Panc1 (cell line): ENCODE data around the gene BBC3. TPM values are rescaled to one million over a fixed set of nuclear protein-coding genes. Genes with fewer than 3 reads are reported as not detected.

Source experiments
- ATAC-seq: fragments of 200-7000 bp; cut with Tn5 transposase; 2 replicates; pipeline ENCODE4 v1.9.1; 2020; ENCODE audit warnings: mild to moderate bottlenecking, moderate library complexity
- BruUV-seq: library from RNA; stranded (reverse); fragments of 400-500 nt; replicated peaks from 2 replicates; lab custom pipeline; 2021; lab: Mats Ljungman, UMichigan
- CTCF ChIA-PET: fragments of 300-600 bp; sonication (Branson Sonifier 250); formaldehyde crosslinking; loops from one replicate; lab custom pipeline; 2022; ENCODE audit warnings: antibody characterized with exemption; lab: Charles Lee
- POLR2A ChIA-PET: fragments of 300-600 bp; sonication (Branson Sonifier 250); formaldehyde crosslinking; loops from one replicate; lab custom pipeline; 2022; ENCODE audit warnings: antibody characterized with exemption; lab: Charles Lee
- DNase-seq: peaks from one replicate; pipeline ENCODE4 v3.0.0-alpha.2; 2010; ENCODE audit warnings: low read depth, low spot score
- H3K27ac ChIP-seq: 2 replicates; pipeline ENCODE4 v1.5.1; 2011; ENCODE audit warnings: mild to moderate bottlenecking, low read length, inconsistent platforms
- H3K27me3 ChIP-seq: fragments of 200-500 bp; sonication (Bioruptor generic); 2 replicates; pipeline ENCODE4 v1.6.0; 2014; ENCODE audit warnings: low read length, inconsistent platforms; ENCODE audit not compliant: control insufficient read depth, insufficient read depth
- H3K36me3 ChIP-seq: fragments of 200-500 bp; sonication (Bioruptor generic); 2 replicates; pipeline ENCODE4 v1.5.1; 2014; ENCODE audit warnings: inconsistent platforms, mild to moderate bottlenecking, low read length, moderate library complexity; ENCODE audit not compliant: control insufficient read depth, insufficient read depth
- H3K4me1 ChIP-seq: 2 replicates; pipeline ENCODE4 v1.5.1; 2011; ENCODE audit warnings: inconsistent platforms, mild to moderate bottlenecking, low read length, moderate library complexity; ENCODE audit not compliant: control insufficient read depth, insufficient read depth
- H3K4me3 ChIP-seq, 2 experiments: 2 replicates each; pipeline ENCODE4 v1.5.1; 2011 to 2012; ENCODE audit warnings: low read depth in 2 of 2, low read length in 2 of 2, mild to moderate bottlenecking in 2 of 2, inconsistent platforms in 1 of 2, moderate library complexity in 1 of 2
- H3K9me3 ChIP-seq: fragments of 200-500 bp; sonication (Bioruptor generic); 2 replicates; pipeline ENCODE4 v1.5.1; 2014; ENCODE audit warnings: low read depth, mild to moderate bottlenecking, inconsistent platforms, low read length, moderate library complexity; ENCODE audit not compliant: control insufficient read depth, insufficient read depth
- POLR2AphosphoS5 ChIP-seq: IDR thresholded peaks from 2 replicates; pipeline ENCODE4 v1.6.1; 2012; ENCODE audit warnings: mild to moderate bottlenecking, low read depth, low read length, moderate library complexity
- SIN3A ChIP-seq: IDR thresholded peaks from 2 replicates; pipeline ENCODE4 v1.6.1; 2012; ENCODE audit warnings: low read depth, mild to moderate bottlenecking, low read length, moderate library complexity, borderline replicate concordance; ENCODE audit not compliant: insufficient read depth
- TCF7L2 ChIP-seq: IDR thresholded peaks from 2 replicates; pipeline ENCODE4 v1.6.1; 2011; ENCODE audit warnings: mild to moderate bottlenecking, low read depth, low read length, inconsistent platforms
- in situ Hi-C: cut with HindIII; loops from 2 replicates; pipeline ENCODE4 v1.10.0; 2016; ENCODE audit warnings: low sequenced_read_pairs, low pct_unique_long_range_greater_than_20kb
- intact Hi-C: fragments of 100-400 bp; cut with micrococcal nuclease; formaldehyde crosslinking; loops from one replicate; pipeline ENCODE4 v1.10.0; 2022; ENCODE audit not compliant: unreplicated experiment
- total RNA-seq: library from RNA; stranded (reverse); gene quantifications from one replicate; pipeline ENCODE4 v1.2.1, GENCODE V29; 2021; ENCODE audit not compliant: unreplicated experiment
- TF ChIP-seq, protein P1 (sequence below), 2 experiments: IDR thresholded peaks; 2 replicates each; pipeline ENCODE4 v1.6.1; 2011 to 2012; ENCODE audit warnings: low read depth in 2 of 2, control low read depth in 1 of 2, low read length in 1 of 2, mild to moderate bottlenecking in 1 of 2, moderate library complexity in 1 of 2; ENCODE audit not compliant: insufficient read depth in 1 of 2
- TF ChIP-seq, protein P2 (sequence below): fragments of 450-650 bp; IDR thresholded peaks from 2 replicates; pipeline ENCODE4 v1.5.1; 2017; ENCODE audit warnings: mild to moderate bottlenecking

Gene BBC3
- total RNA-seq, 1 experiment from 2014 or later, result 7.6 TPM

- Histone ChIP-seq H3K27ac (no peak overlapping the region), H3K4me1 (peaks cover 6% of the 10 kb centered on the region), H3K9me3 (no peaks in the 10 kb centered on the region), H3K4me3 (no peak overlapping the region), H3K27me3 (no peaks in the 10 kb centered on the region), H3K36me3 (no peaks in the 10 kb centered on the region; the same call in 1 of the 2 replicates)
- intact Hi-C loops, result no loop called here
- no TSS peak for BruUV-seq
- no peak for TF ChIP-seq TCF7L2
- TF ChIP-seq, protein P1, sequence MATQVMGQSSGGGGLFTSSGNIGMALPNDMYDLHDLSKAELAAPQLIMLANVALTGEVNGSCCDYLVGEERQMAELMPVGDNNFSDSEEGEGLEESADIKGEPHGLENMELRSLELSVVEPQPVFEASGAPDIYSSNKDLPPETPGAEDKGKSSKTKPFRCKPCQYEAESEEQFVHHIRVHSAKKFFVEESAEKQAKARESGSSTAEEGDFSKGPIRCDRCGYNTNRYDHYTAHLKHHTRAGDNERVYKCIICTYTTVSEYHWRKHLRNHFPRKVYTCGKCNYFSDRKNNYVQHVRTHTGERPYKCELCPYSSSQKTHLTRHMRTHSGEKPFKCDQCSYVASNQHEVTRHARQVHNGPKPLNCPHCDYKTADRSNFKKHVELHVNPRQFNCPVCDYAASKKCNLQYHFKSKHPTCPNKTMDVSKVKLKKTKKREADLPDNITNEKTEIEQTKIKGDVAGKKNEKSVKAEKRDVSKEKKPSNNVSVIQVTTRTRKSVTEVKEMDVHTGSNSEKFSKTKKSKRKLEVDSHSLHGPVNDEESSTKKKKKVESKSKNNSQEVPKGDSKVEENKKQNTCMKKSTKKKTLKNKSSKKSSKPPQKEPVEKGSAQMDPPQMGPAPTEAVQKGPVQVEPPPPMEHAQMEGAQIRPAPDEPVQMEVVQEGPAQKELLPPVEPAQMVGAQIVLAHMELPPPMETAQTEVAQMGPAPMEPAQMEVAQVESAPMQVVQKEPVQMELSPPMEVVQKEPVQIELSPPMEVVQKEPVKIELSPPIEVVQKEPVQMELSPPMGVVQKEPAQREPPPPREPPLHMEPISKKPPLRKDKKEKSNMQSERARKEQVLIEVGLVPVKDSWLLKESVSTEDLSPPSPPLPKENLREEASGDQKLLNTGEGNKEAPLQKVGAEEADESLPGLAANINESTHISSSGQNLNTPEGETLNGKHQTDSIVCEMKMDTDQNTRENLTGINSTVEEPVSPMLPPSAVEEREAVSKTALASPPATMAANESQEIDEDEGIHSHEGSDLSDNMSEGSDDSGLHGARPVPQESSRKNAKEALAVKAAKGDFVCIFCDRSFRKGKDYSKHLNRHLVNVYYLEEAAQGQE (IDR thresholded peaks at IDR 0.05; ENCODE audit: insufficient read depth in 1 of 2, low read depth in 2 of 2, low read length in 1 of 2), result no peak
- no peak for TF ChIP-seq POLR2AphosphoS5
- TF ChIP-seq SIN3A, result no peak
- TF ChIP-seq, protein P2, sequence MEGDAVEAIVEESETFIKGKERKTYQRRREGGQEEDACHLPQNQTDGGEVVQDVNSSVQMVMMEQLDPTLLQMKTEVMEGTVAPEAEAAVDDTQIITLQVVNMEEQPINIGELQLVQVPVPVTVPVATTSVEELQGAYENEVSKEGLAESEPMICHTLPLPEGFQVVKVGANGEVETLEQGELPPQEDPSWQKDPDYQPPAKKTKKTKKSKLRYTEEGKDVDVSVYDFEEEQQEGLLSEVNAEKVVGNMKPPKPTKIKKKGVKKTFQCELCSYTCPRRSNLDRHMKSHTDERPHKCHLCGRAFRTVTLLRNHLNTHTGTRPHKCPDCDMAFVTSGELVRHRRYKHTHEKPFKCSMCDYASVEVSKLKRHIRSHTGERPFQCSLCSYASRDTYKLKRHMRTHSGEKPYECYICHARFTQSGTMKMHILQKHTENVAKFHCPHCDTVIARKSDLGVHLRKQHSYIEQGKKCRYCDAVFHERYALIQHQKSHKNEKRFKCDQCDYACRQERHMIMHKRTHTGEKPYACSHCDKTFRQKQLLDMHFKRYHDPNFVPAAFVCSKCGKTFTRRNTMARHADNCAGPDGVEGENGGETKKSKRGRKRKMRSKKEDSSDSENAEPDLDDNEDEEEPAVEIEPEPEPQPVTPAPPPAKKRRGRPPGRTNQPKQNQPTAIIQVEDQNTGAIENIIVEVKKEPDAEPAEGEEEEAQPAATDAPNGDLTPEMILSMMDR, result no peak
- no peak for DNase-seq
- CTCF ChIA-PET, result no interaction called here
- POLR2A ChIA-PET, result interaction anchor here (0.7 kb wide), 1 partner anchor 13 kb away, joined by 3 read pairs; no protein-coding TSS in a partner anchor
- in situ Hi-C loops, result no loop called here
- no peak for ATAC-seq
Observed at GRCh38 chr19:47260476-47260875, 29.5 kb upstream of the BBC3 start.

- BruUV-seq, result no TSS peak
- Histone ChIP-seq H3K4me3 (no peak overlapping the region), H3K4me1 (peaks cover 6% of the 10 kb centered on the region), H3K9me3 (no peaks in the 10 kb centered on the region), H3K27ac (peak overlapping the region; percentile 9; the same call in 1 of the 2 replicates), H3K27me3 (no peaks in the 10 kb centered on the region), H3K36me3 (no peaks in the 10 kb centered on the region; the same call in 1 of the 2 replicates)
- ATAC-seq (no peak), DNase-seq (no peak)
- in situ Hi-C loops (no loop called here), intact Hi-C loops (no loop called here)
- CTCF ChIA-PET, result no interaction called here
- TF ChIP-seq TCF7L2 (no peak), POLR2AphosphoS5 (no peak), SIN3A (no peak)
- TF ChIP-seq, protein P2, result no peak
- TF ChIP-seq, protein P1 (IDR thresholded peaks at IDR 0.05; ENCODE audit: insufficient read depth in 1 of 2, low read depth in 2 of 2, low read length in 1 of 2), result no peak
- POLR2A ChIA-PET, result no interaction called here
Observed at GRCh38 chr19:47258895-47259555, 28.0 kb upstream of the BBC3 start.
